HG02885 (cell line): ENCODE measurements around the gene SIM1.

Experiments
- ATAC-seq: cut with Tn5 transposase; IDR thresholded peaks from one replicate; pipeline ENCODE4 v1.9.1; 2021; ENCODE audit warnings: mild to moderate bottlenecking; ENCODE audit not compliant: unreplicated experiment, poor library complexity

Gene SIM1

GRCh38 chr6:100464903-100465700 is at the start of gene SIM1:
SIM1 (minus strand) TSS chr6:100464921; CDS start chr6:100463468, 1,453 bp downstream.
- peak; percentile 82 for ATAC-seq

GRCh38 chr6:100512203-100512862 is 47.6 kb upstream of the SIM1 start:
- no peak for ATAC-seq

- ATAC-seq: no peak
Observed at GRCh38 chr6:100509101-100509500, 44.4 kb upstream of the SIM1 start.

GRCh38 chr6:100506651-100507050 is 41.9 kb upstream of the SIM1 start:
- no peak for ATAC-seq

- peak; percentile 82 for ATAC-seq
Observed at GRCh38 chr6:100504786-100505737, 40.3 kb upstream of the SIM1 start.

- ATAC-seq: no peak
Observed at GRCh38 chr6:100503043-100503705, 38.5 kb upstream of the SIM1 start.

GRCh38 chr6:100493206-100493888 is 28.6 kb upstream of the SIM1 start:
- ATAC-seq: no peak

GRCh38 chr6:100491952-100492670 is 27.4 kb upstream of the SIM1 start:
- ATAC-seq: no peak

- ATAC-seq: no peak
Observed at GRCh38 chr6:100490065-100490464, 25.3 kb upstream of the SIM1 start.

- peak; percentile 41 for ATAC-seq
Observed at GRCh38 chr6:100488244-100488643, 23.5 kb upstream of the SIM1 start.

GRCh38 chr6:100487638-100488037 is 22.9 kb upstream of the SIM1 start:
- no peak for ATAC-seq

- no peak for ATAC-seq
Observed at GRCh38 chr6:100485268-100485667, 20.5 kb upstream of the SIM1 start.

GRCh38 chr6:100484474-100484873 is 19.8 kb upstream of the SIM1 start:
- ATAC-seq: peak; percentile 49

GRCh38 chr6:100482698-100483097 is 18.0 kb upstream of the SIM1 start:
- no peak for ATAC-seq

- ATAC-seq: peak; percentile 47
Observed at GRCh38 chr6:100479179-100480035, 14.7 kb upstream of the SIM1 start.

- peak; percentile 73 for ATAC-seq
Observed at GRCh38 chr6:100475554-100476320, 11.0 kb upstream of the SIM1 start.

GRCh38 chr6:100473182-100473581 is 8.5 kb upstream of the SIM1 start:
- no peak for ATAC-seq
